ENCODE results near the gene SLC9A6. TPM values are rescaled to one million over a fixed set of nuclear protein-coding genes. Genes with fewer than 3 reads are reported as not detected.

SLC9A6 gene
- total and polyA plus RNA-seq, 9 of the 15 experiments (the other 6 are each of a cell fraction or from before 2014, with no cell fraction given) = 3.7 to 13.9 (median 9.9) TPM

DNA sequence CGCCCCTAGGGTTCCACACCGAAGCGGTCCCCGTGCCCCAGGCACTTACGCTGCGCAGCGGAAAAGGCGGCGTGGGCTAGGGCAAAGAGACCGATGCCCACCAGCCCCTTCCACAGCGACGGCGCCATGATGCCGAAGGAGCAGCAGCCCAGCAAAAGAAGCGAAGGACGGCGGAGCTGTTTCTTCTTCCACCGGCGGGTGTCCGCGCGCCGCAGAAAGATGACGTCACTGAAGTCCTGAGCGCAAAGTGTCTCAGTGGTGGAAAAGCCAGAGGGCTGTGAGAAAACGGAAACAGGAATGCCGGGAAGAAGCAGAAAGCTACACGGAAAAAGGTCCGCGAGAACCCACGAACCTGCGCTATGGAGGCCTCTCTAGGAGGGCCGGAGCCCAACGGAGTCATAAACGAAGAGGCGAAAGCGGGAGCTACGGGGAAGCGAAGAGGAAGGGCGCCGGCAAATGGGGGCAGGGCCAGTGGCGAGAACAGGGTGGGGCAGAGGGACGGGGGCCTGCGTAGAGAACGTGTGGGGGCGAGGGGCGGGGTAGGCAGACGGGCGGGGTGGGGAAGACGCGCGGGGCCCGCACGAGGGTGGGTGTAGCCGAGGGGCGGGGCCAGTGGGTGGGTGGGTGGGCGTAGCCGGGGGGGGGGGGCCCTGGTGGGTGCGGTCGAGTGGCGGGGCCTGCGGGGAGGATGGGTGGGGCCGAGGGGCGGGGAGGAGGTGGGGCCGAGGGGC, 11.5 kb upstream of the SLC9A6 start, which contains the start of gene MMGT1 (continued):
- TF ChIP-seq, protein P1, sequence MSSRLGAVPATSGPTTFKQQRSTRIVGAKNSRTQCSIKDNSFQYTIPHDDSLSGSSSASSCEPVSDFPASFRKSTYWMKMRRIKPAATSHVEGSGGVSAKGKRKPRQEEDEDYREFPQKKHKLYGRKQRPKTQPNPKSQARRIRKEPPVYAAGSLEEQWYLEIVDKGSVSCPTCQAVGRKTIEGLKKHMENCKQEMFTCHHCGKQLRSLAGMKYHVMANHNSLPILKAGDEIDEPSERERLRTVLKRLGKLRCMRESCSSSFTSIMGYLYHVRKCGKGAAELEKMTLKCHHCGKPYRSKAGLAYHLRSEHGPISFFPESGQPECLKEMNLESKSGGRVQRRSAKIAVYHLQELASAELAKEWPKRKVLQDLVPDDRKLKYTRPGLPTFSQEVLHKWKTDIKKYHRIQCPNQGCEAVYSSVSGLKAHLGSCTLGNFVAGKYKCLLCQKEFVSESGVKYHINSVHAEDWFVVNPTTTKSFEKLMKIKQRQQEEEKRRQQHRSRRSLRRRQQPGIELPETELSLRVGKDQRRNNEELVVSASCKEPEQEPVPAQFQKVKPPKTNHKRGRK (tag; IDR thresholded peaks at IDR 0.05) = no peak
- TF ChIP-seq, protein P2, sequence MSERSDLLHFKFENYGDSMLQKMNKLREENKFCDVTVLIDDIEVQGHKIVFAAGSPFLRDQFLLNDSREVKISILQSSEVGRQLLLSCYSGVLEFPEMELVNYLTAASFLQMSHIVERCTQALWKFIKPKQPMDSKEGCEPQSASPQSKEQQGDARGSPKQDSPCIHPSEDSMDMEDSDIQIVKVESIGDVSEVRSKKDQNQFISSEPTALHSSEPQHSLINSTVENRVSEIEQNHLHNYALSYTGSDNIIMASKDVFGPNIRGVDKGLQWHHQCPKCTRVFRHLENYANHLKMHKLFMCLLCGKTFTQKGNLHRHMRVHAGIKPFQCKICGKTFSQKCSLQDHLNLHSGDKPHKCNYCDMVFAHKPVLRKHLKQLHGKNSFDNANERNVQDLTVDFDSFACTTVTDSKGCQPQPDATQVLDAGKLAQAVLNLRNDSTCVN (CRISPR knock-in tag; IDR thresholded peaks at IDR 0.05) = no peak
- TF ChIP-seq PHF21A (IDR thresholded peaks at IDR 0.05; ENCODE audit: borderline replicate concordance, low read depth) = no peak
- TF ChIP-seq, protein P3, sequence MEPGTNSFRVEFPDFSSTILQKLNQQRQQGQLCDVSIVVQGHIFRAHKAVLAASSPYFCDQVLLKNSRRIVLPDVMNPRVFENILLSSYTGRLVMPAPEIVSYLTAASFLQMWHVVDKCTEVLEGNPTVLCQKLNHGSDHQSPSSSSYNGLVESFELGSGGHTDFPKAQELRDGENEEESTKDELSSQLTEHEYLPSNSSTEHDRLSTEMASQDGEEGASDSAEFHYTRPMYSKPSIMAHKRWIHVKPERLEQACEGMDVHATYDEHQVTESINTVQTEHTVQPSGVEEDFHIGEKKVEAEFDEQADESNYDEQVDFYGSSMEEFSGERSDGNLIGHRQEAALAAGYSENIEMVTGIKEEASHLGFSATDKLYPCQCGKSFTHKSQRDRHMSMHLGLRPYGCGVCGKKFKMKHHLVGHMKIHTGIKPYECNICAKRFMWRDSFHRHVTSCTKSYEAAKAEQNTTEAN (CRISPR knock-in tag; IDR thresholded peaks at IDR 0.05) = no peak
- TF ChIP-seq ZNF3 (CRISPR knock-in tag; IDR thresholded peaks at IDR 0.05) = no peak
- TF ChIP-seq ZZZ3 (IDR thresholded peaks at IDR 0.05) = no peak
- TF ChIP-seq, protein P4, sequence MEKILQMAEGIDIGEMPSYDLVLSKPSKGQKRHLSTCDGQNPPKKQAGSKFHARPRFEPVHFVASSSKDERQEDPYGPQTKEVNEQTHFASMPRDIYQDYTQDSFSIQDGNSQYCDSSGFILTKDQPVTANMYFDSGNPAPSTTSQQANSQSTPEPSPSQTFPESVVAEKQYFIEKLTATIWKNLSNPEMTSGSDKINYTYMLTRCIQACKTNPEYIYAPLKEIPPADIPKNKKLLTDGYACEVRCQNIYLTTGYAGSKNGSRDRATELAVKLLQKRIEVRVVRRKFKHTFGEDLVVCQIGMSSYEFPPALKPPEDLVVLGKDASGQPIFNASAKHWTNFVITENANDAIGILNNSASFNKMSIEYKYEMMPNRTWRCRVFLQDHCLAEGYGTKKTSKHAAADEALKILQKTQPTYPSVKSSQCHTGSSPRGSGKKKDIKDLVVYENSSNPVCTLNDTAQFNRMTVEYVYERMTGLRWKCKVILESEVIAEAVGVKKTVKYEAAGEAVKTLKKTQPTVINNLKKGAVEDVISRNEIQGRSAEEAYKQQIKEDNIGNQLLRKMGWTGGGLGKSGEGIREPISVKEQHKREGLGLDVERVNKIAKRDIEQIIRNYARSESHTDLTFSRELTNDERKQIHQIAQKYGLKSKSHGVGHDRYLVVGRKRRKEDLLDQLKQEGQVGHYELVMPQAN (IDR thresholded peaks at IDR 0.05; ENCODE audit: borderline replicate concordance) = peak; percentile 88; the same call in 1 of the 2 replicates
- no peak for TF ChIP-seq MIER1 (IDR thresholded peaks at IDR 0.05; ENCODE audit: low read depth)
- TF ChIP-seq PURB (CRISPR knock-in tag; IDR thresholded peaks at IDR 0.05; ENCODE audit: low read depth) = no peak
- TF ChIP-seq NR3C1 (CRISPR knock-in tag; IDR thresholded peaks at IDR 0.05) = no peak
- TF ChIP-seq GATAD2A (IDR thresholded peaks at IDR 0.05) = no peak
- peak; percentile 50; the same call in 1 of the 2 replicates for TF ChIP-seq LEF1 (IDR thresholded peaks at IDR 0.05)
- no peak for TF ChIP-seq PCBP2 (IDR thresholded peaks at IDR 0.05; ENCODE audit: low read depth, low read length, poor library complexity, severe bottlenecking)
- TF ChIP-seq XRCC5 (IDR thresholded peaks at IDR 0.05; ENCODE audit: low read depth, low read length) = 0 out of 2 replicates have a peak, but pooled peaks have one; percentile 63
- TF ChIP-seq ZSCAN32 (CRISPR knock-in tag; IDR thresholded peaks at IDR 0.05) = no peak
- no peak for TF ChIP-seq ZNF592 (IDR thresholded peaks at IDR 0.05)

Data from K562 (cell line).